ENCODE results near the gene TAT. TPM values are rescaled to one million over a fixed set of nuclear protein-coding genes. Genes with fewer than 3 reads are reported as not detected.
A peak's percentile ranks its signal among the peaks of the same experiment; 100 is the strongest.
"Not testable (repeated sequence)": the region's sequence is repeated elsewhere in the genome, so short reads cannot be mapped to it uniquely, and the experiment has no call there.

TAT gene
- polyA plus RNA-seq, 6 donors from 2014 or later = 0.07 to 0.74 (median 0.12) TPM; not detected in 2

DNA sequence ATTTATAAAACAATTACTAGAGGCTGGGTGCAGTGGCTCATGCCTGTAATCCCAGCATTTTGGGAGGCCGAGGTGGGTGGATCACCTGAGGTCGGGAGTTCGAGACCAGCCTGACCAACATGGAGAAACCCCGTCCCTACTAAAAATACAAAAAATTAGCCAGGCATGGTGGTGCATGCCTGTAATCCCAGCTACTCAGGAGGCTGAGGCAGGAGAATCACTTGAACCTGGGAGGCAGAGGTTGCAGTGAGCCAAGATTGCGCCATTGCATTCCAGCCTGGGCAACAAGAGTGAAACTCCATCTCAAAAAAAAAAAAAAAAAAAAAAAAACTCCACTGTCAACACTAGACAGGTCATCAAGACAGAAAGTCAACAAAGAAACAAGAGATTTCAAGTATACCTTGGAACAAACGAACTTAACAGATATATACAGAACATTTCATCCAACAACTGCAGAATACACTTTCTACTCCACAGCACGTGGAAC, 18.5 kb upstream of the TAT start:
- not testable (repeated sequence) for H3K27ac Mint-ChIP-seq; DNase-seq; ATAC-seq (ENCODE audit: low read depth in 2 of 2); H3K4me1 Mint-ChIP-seq; H3K36me3 Mint-ChIP-seq; H3K9me3 Mint-ChIP-seq; H3K4me3 Mint-ChIP-seq
- peaks cover 17 to 54% (median 29%) of the 10 kb centered on the region in 3 donors for H3K27me3 Mint-ChIP-seq

DNA sequence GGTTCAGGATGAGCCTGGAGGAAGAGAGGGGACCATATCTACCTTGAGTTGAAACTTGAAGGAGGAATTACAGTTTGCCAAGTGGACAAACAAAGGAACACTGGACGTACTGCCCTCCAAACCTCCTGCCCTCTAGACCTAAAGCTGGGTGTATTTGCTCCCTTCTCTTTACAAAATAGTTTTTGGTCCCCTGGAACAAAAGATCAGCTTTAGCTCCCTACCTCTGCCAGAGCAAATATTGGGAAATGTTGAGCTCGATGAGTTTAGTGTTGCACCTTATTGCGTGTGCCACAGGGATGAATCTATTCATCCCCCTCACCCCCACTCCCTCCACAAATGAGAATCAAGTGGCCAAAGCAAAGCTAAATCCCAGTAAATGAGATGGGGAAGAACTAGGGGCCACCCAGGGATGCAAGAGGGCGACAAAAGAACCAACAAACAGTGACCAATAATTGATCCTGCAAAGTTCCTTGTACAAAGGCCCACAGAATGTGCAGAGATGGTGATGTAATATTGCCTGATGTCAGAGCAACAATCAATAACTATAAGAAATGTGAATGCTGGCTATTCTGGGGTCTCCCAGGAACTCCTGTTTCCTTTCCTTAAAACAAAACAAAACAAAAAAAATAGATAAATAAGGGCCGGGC, 17.2 kb upstream of the TAT start:
- Mint-ChIP-seq H3K27me3 (peaks cover 17 to 47% (median 33%) of the 10 kb centered on the region in 3 donors), H3K4me3 (no peak overlapping the region), H3K9me3 (peaks cover 0 to 3% (median 0%) of the 10 kb centered on the region in 7 donors), H3K4me1 (peaks cover 0 to 4% (median 0%) of the 10 kb centered on the region in 3 donors), H3K36me3 (no peaks in the 10 kb centered on the region), H3K27ac (peak overlapping the region in 1 of 6 donors; percentile 10)
- DNase-seq (no peak), ATAC-seq (ENCODE audit: low read depth in 2 of 2) (no peak)

DNA sequence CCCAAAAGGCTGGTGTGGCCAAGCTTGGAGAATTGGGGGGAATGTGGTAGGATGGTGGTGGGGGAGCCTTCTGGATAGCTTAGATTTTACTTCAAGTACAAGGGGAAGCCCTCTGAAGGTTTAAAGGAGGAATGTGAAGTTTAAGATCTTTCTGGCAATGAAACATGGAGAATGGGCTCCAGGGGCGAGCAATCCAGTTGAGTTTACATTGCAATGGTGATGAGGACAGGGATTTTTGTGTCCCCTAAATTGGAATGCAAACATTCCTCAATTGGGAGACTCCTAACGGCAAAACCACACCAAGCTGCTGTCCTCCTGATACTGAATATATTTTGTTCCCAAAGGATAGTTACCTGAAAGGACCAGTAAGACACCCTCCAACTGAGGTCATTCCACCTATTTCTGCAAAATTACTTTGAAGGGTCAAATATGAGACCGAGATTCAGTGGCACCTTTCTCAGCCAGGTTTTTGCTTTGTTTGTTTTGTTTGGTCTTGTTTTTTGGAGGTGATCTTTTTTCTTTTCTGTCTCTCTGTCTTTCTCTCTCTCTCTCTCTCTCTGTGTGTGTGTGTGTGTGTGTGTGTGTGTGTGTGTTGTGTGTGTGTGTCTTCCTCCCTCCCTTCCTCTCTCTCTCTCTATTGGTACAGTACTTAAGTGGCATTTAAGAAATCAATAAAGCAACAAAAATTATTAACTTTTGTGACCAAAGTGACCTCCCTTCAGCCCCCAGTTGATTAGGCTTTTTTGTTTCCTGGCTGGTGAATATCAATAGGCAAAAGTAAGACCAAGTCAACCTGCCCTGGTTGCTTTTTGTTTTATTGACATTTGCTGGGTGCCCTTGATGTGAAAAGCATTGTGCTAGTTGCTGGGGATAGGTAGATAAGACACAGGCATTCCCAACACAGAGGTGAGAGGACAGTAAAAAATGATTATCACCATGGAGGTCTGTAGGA, 16.4 kb upstream of the TAT start:
- DNase-seq = no peak
- no peak for ATAC-seq (ENCODE audit: low read depth in 2 of 2)
- no peaks in the 10 kb centered on the region for H3K36me3 Mint-ChIP-seq
- H3K4me3 Mint-ChIP-seq = no peak overlapping the region
- H3K27me3 Mint-ChIP-seq = peaks cover 20 to 45% (median 33%) of the 10 kb centered on the region in 3 donors
- H3K9me3 Mint-ChIP-seq = peaks cover 0 to 3% (median 0%) of the 10 kb centered on the region in 7 donors
- H3K27ac Mint-ChIP-seq = peak overlapping the region in 3 of 6 donors; percentile 3 to 40 (median 10)
- H3K4me1 Mint-ChIP-seq = peaks cover 0 to 4% (median 0%) of the 10 kb centered on the region in 3 donors

DNA sequence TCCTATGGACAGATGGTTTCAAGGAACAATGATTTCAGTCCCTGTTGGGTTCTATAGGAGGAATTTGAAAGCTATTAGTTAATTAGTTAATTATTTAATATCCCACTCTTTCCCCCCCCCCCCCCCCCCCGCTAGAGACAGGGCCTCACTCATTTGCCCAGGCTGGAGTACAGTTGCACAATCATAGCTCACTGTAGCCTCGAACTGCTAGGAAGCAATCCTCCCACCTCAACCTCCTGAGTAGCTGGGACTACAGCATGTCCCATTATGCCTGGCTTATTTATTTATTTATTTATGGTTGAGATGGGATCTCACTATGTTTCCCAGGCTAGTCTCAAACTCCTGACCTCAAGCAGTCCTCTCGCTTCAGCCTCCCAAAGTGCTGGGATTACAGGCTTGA, 15.0 kb upstream of the TAT start:
- Mint-ChIP-seq H3K4me1 (peaks cover 10% of the 10 kb centered on the region in 3 donors), H3K9me3 (peaks cover 0 to 6% (median 0%) of the 10 kb centered on the region in 7 donors), H3K36me3 (peaks cover 0 to 5% of the 10 kb centered on the region in 2 donors), H3K4me3 (no peak overlapping the region), H3K27me3 (peaks cover 21 to 42% (median 40%) of the 10 kb centered on the region in 3 donors), H3K27ac (no peak overlapping the region)
- DNase-seq = no peak
- no peak for ATAC-seq (ENCODE audit: low read depth in 2 of 2)

DNA sequence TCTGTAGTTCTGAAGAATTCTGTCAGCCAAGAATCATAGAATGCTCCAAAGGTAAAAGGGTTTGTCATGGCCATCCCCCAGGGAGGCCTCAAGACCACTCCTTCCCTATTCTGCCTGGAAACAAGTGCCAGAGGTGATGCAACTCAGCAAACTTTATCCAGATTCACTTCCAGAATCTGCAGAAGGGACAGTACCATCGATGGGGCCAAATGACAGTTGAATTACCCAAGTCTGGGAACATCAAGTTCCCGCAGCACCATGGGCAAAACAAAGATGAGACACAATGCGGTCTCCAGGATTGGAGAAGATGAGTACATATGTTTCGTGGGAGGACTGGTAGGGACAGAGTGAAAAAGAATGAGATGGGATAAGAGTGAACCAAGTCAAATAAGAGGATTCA, 13.7 kb upstream of the TAT start:
- H3K36me3 Mint-ChIP-seq = peaks cover 0 to 5% of the 10 kb centered on the region in 2 donors
- H3K9me3 Mint-ChIP-seq = peaks cover 0 to 9% (median 0%) of the 10 kb centered on the region in 7 donors
- DNase-seq (no peak), ATAC-seq (ENCODE audit: low read depth in 2 of 2) (no peak)
- H3K27ac Mint-ChIP-seq = peak overlapping the region in 2 of 6 donors; percentile 2 to 11
- no peak overlapping the region for H3K4me3 Mint-ChIP-seq
- H3K27me3 Mint-ChIP-seq = peaks cover 15 to 48% (median 33%) of the 10 kb centered on the region in 3 donors
- H3K4me1 Mint-ChIP-seq = peaks cover 10 to 12% (median 12%) of the 10 kb centered on the region in 3 donors

DNA sequence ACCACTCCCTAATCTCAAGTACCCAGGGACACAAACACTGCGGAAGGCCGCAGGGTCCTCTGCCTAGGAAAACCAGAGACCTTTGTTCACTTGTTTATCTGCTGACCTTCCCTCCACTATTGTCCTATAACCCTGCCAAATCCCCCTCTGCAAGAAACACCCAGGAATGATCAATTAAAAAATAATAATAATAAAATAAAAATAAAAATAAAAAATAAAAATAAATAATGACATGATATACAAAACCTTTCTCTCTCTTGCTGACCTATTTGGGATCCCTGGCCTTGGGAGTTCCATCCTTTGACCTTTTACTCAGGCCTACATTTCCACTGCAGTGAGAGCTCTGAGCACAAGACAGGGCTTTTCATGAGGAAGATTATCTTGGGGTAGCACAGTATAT, 13.2 kb upstream of the TAT start:
- not testable (repeated sequence) for H3K4me3 Mint-ChIP-seq; H3K9me3 Mint-ChIP-seq; H3K36me3 Mint-ChIP-seq; ATAC-seq (ENCODE audit: low read depth in 2 of 2); DNase-seq
- H3K27me3 Mint-ChIP-seq = peaks cover 18 to 48% (median 33%) of the 10 kb centered on the region in 3 donors
- H3K4me1 Mint-ChIP-seq = peaks cover 10 to 12% (median 12%) of the 10 kb centered on the region in 3 donors
- H3K27ac Mint-ChIP-seq = peak overlapping the region in 2 of 6 donors; percentile 32 to 42

DNA sequence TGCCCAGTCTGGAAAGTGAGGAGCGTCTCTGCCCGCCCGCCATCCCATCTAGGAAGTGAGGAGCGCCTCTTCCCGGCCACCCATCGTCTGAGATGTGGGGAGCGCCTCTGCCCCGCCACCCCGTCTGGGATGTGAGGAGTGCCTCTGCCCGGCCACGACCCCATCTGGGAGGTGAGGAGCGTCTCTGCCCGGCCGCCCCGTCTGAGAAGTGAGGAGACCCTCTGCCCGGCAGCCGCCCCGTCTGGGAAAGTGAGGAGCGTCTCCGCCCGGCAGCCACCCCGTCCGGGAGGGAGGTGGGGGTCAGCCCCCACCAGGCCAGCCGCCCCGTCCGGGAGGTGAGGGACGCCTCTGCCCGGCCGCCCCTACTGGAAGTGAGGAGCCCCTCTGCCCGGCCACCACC, 12.4 kb upstream of the TAT start:
- DNase-seq; H3K9me3 Mint-ChIP-seq; H3K4me3 Mint-ChIP-seq; H3K27ac Mint-ChIP-seq; ATAC-seq (ENCODE audit: low read depth in 2 of 2); H3K36me3 Mint-ChIP-seq: not testable (repeated sequence)
- H3K4me1 Mint-ChIP-seq = peaks cover 10 to 12% (median 12%) of the 10 kb centered on the region in 3 donors
- peaks cover 21 to 48% (median 33%) of the 10 kb centered on the region in 3 donors for H3K27me3 Mint-ChIP-seq

DNA sequence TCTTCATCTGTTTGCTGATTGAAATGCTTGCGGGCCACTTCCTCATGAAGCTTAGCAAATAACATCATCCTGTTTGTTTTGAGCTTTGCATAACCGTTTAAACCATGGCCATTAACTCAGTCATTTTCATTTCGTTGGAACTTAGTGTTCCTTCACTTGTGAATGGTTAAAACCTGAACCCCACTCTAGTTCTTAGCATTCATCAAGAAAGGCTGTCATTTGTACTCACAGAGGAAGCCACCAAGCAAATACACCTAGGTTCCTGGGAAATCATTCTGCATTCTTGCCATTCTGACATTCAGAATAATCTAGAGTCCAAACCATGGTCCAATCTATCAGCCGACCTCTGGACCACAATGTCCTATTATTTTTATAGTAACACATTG, 8.4 kb upstream of the TAT start:
- Mint-ChIP-seq H3K36me3 (peaks cover 0 to 5% of the 10 kb centered on the region in 2 donors), H3K27me3 (peaks cover 13 to 19% (median 18%) of the 10 kb centered on the region in 3 donors), H3K4me1 (peaks cover 6 to 16% (median 12%) of the 10 kb centered on the region in 3 donors), H3K4me3 (no peak overlapping the region), H3K27ac (no peak overlapping the region), H3K9me3 (peaks cover 0 to 9% (median 0%) of the 10 kb centered on the region in 7 donors)
- DNase-seq (no peak), ATAC-seq (ENCODE audit: low read depth in 2 of 2) (no peak)

DNA sequence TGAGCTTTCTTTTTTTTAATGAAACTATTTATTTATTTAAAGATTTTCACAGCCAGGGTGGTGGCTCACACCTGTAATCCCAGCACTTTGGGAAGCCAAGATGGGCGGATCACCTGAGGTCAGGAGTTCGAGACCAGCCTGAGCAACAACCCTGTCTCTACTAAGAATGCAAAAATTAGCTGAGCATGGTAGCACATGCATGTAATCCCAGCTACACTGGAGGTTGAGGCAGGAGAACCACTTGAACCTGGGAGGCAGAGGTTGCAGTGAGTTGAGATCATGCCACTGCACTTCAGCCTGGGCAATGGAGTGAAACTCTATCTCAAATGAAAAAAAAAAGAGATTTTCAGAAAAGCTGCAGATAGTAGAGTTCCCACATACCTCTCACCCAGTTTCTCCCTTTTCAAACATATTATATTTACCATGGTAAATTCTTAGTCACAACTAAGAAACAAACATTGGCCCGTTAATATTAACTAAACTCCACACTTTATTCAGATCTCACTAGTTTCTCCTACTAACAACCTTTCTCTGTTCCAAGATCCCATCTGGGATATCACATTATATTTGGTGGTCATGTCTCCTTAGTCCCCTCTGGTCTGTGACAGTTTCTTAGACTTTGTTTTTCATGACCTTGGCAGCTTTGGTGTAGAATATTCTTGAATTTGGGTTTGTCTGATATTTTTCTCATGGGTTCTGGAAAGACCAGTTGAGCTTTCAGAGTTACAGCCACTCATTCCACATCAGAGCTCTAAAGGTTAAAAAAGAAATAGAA, 7.8 kb upstream of the TAT start:
- no peak overlapping the region for H3K27ac Mint-ChIP-seq
- peaks cover 13 to 24% (median 15%) of the 10 kb centered on the region in 3 donors for H3K27me3 Mint-ChIP-seq
- H3K4me3 Mint-ChIP-seq = no peak overlapping the region
- H3K4me1 Mint-ChIP-seq = peaks cover 6 to 19% (median 12%) of the 10 kb centered on the region in 3 donors
- peaks cover 0 to 5% of the 10 kb centered on the region in 2 donors for H3K36me3 Mint-ChIP-seq
- ATAC-seq (ENCODE audit: low read depth in 2 of 2) (no peak), DNase-seq (no peak)
- H3K9me3 Mint-ChIP-seq = peaks cover 0 to 9% (median 0%) of the 10 kb centered on the region in 7 donors

DNA sequence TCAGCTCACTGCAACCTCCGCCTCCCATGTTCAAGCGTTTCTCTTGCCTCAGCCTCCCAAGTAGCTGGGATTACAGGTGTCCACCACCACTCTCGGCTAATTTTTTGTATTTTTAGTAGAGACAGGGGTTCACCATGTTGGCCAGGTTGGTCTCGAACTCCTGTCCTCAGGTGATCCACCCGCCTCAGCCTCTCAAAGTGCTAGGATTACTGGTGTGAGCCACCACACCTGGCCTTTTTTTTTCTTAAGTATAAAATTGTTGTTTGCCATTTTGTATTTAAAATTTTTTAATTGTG, 5.6 kb upstream of the TAT start:
- not testable (repeated sequence) for ATAC-seq (ENCODE audit: low read depth in 2 of 2); H3K27ac Mint-ChIP-seq; H3K4me3 Mint-ChIP-seq; H3K36me3 Mint-ChIP-seq; DNase-seq; H3K9me3 Mint-ChIP-seq
- Mint-ChIP-seq H3K4me1 (peaks cover 3 to 15% (median 8%) of the 10 kb centered on the region in 3 donors), H3K27me3 (peaks cover 10 to 21% (median 15%) of the 10 kb centered on the region in 3 donors)

DNA sequence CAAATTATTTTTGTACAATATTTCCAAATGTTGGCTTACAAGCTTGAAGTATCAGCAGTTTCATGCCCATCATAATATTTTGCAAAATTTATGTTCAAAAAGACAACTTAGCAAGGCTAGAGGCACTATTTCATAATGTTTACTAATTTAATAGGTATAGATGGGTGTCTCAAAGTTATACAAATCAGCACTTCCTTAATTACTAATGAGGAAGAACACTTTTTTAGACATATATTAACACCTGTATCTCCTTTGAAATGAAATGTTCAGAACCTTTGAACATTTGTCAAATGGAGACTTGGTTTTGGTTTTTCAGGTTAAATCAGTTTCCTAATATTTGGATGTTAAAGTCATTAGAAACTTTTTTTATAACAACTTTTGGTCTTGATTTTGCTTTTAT, 2.2 kb downstream of the TAT start:
- Mint-ChIP-seq H3K27ac (no peak overlapping the region), H3K27me3 (peaks cover 8% of the 10 kb centered on the region in 3 donors), H3K9me3 (no peaks in the 10 kb centered on the region), H3K4me1 (peaks cover 0 to 8% (median 2%) of the 10 kb centered on the region in 3 donors), H3K4me3 (no peak overlapping the region), H3K36me3 (peaks cover 0 to 5% of the 10 kb centered on the region in 2 donors)
- peak; percentile 54 to 63 for ATAC-seq (ENCODE audit: low read depth in 2 of 2)
- no peak for DNase-seq

DNA sequence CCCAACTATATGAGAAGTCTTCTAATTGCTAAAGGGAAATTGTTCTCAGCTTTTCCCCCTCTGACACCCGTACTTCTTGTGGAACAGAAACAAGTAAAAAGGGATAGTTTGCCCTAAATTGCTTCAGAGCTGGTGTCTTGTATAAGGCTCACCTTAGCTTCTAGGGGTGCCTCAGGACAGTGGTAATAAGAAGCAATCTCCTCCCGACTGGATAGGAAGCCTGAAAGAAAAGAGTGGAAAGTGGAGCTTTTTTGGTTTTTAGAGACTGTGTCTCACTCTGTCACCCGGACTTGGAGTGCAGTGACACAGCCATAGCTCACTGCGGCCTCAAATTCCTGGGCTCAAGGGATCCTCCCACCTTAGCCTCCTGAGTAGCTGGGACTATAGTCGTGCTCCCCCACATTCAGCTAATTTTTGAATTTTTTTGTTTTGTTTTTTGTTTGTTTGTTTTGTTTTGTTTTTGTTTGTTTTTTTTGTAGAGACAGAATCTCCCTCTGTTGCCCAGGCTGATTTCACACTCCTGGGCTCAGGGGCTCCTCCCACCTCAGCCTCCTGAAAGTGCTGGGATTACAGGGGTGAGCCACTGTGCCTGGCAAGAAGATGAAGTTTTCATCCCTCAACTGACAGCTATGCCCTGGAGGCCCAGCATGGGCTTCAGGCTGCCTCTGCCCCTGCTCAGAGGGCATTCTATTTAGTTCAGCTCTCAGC, 3.4 kb downstream of the TAT start:
- peaks cover 8% of the 10 kb centered on the region in 3 donors for H3K27me3 Mint-ChIP-seq
- peaks cover 0 to 5% of the 10 kb centered on the region in 2 donors for H3K36me3 Mint-ChIP-seq
- DNase-seq = no peak
- H3K27ac Mint-ChIP-seq = peak overlapping the region in 2 of 6 donors; percentile 10 to 67
- H3K4me1 Mint-ChIP-seq = peaks cover 1 to 9% (median 3%) of the 10 kb centered on the region in 3 donors
- no peaks in the 10 kb centered on the region for H3K9me3 Mint-ChIP-seq
- peak overlapping the region in 3 of 8 donors; percentile 10 to 69 (median 15) for H3K4me3 Mint-ChIP-seq
- ATAC-seq (ENCODE audit: low read depth in 2 of 2) = no peak

Measured in naive B cell (primary cell).